Breast epithelium (tissue), 4 donors: ENCODE results near the gene FBXO30. TPM values are rescaled to one million over a fixed set of nuclear protein-coding genes. Genes with fewer than 3 reads are reported as not detected.

Experiments used
- DNase-seq, 2 donors: peaks; one replicate each; pipeline ENCODE4 v3.0.0-alpha.2; 2019; ENCODE audit warnings: low spot score in 2 of 2
- H3K27ac ChIP-seq, 2 donors: fragments of 200-600 bp; sonication (generic) in 1 of 2; one replicate each; pipeline ENCODE4 v1.5.1; 2016 to 2019; ENCODE audit warnings: mild to moderate bottlenecking in 1 of 2
- H3K27me3 ChIP-seq, 2 donors: fragments of 200-600 bp; sonication (generic) in 1 of 2; one replicate each; pipeline versions ENCODE4 v1.5.1 to v1.6.0; 2017 to 2019; ENCODE audit warnings: control low read depth in 1 of 2, mild to moderate bottlenecking in 1 of 2
- H3K36me3 ChIP-seq: fragments of 200-600 bp; one replicate; pipeline ENCODE4 v1.5.1; 2019
- H3K4me1 ChIP-seq, 2 donors: fragments of 200-600 bp; sonication (generic); one replicate each; pipeline ENCODE4 v1.5.1; 2016 to 2019; ENCODE audit warnings: control low read depth in 1 of 2
- H3K4me3 ChIP-seq, 3 donors: fragments of 200-600 bp; sonication (generic); 1 replicate in 2 of 3; 2 replicates in 1 of 3; pipeline ENCODE4 v1.5.1; 2016 to 2019; ENCODE audit warnings: mild to moderate bottlenecking in 3 of 3, moderate library complexity in 2 of 3
- H3K9me3 ChIP-seq, 2 donors: fragments of 200-600 bp; sonication (generic) in 1 of 2; one replicate each; pipeline ENCODE4 v1.5.1; 2016 to 2019; ENCODE audit warnings: control low read depth in 1 of 2
- CTCF ChIP-seq, 3 donors: fragments of 450-650 bp; IDR thresholded peaks; one replicate each; pipeline ENCODE4 v1.5.1; 2016 to 2017; ENCODE audit warnings: antibody characterized with exemption in 3 of 3, mild to moderate bottlenecking in 3 of 3, moderate library complexity in 3 of 3
- POLR2A ChIP-seq: fragments of 450-650 bp; IDR thresholded peaks from one replicate; pipeline ENCODE4 v1.6.1; 2016; ENCODE audit warnings: antibody characterized with exemption, mild to moderate bottlenecking, moderate library complexity
- POLR2AphosphoS5 ChIP-seq, 3 donors: sonication (generic); formaldehyde crosslinking; IDR thresholded peaks; one replicate each; pipeline ENCODE4 v1.6.1; 2017; ENCODE audit warnings: antibody characterized with exemption in 3 of 3
- intact Hi-C: fragments of 100-400 bp; cut with DNase I; formaldehyde crosslinking; loops from one replicate; pipeline ENCODE4 v1.15.1; 2023; ENCODE audit warnings: low total_unique reads
- total RNA-seq, 3 donors: library from RNA; depleted of rRNA; stranded (reverse); fragments of >200 nt; gene quantifications; one replicate each; pipeline ENCODE4 v1.1.0, GENCODE V29; 2016

The FBXO30 gene
- total RNA-seq, 3 donors from 2014 or later: 8.0 to 11.7 (median 8.2) TPM

- Histone ChIP-seq H3K9me3 (no peaks in the 10 kb centered on the region), H3K4me3 (no peak overlapping the region), H3K4me1 (no peaks in the 10 kb centered on the region), H3K27me3 (no peaks in the 10 kb centered on the region), H3K36me3 (no peaks in the 10 kb centered on the region), H3K27ac (no peak overlapping the region)
- intact Hi-C loops: no loop called here
- DNase-seq: no peak
- no peak for TF ChIP-seq POLR2AphosphoS5 (IDR thresholded peaks at IDR 0.05)
- TF ChIP-seq POLR2A: no peak
- no peak for TF ChIP-seq CTCF (IDR thresholded peaks at IDR 0.05)
Measured at GRCh38 chr6:145749632-145750031, 65.0 kb downstream of the FBXO30 start.

GRCh38 chr6:145745861-145746260 is 68.7 kb downstream of the FBXO30 start:
- Histone ChIP-seq H3K27me3 (no peaks in the 10 kb centered on the region), H3K36me3 (no peaks in the 10 kb centered on the region), H3K4me3 (no peak overlapping the region), H3K9me3 (no peaks in the 10 kb centered on the region), H3K4me1 (no peaks in the 10 kb centered on the region), H3K27ac (no peak overlapping the region)
- intact Hi-C loops: no loop called here
- TF ChIP-seq CTCF (IDR thresholded peaks at IDR 0.05) (no peak), POLR2A (no peak)
- DNase-seq: no peak

GRCh38 chr6:145744619-145745018 is 70.0 kb downstream of the FBXO30 start:
- no peaks in the 10 kb centered on the region for H3K9me3 ChIP-seq
- no peaks in the 10 kb centered on the region for H3K36me3 ChIP-seq
- H3K4me3 ChIP-seq: no peak overlapping the region
- intact Hi-C loops: no loop called here
- no peak for DNase-seq
- H3K27ac ChIP-seq: no peak overlapping the region
- no peaks in the 10 kb centered on the region for H3K4me1 ChIP-seq
- TF ChIP-seq CTCF (IDR thresholded peaks at IDR 0.05) (no peak), POLR2A (no peak), POLR2AphosphoS5 (IDR thresholded peaks at IDR 0.05) (no peak)
- H3K27me3 ChIP-seq: no peaks in the 10 kb centered on the region

Other genes with a start within 250 kb of the FBXO30 start
- gene EPM2A, start 79.3 kb downstream of the FBXO30 start, total RNA-seq: 10 to 100 TPM; 14.1 to 19.5 (median 15.7) TPM
- gene SHPRH, start 149.6 kb upstream of the FBXO30 start, total RNA-seq: 10 to 100 TPM; 30.6 to 78.9 (median 62.3) TPM
- gene GRM1, start 214.3 kb upstream of the FBXO30 start, total RNA-seq: under 1 TPM in 2 of 3 donors, not detected in 1; 0.15 to 0.16 TPM